ENCODE results near the gene HES7. TPM values are rescaled to one million over a fixed set of nuclear protein-coding genes. Genes with fewer than 3 reads are reported as not detected.
A peak's percentile ranks its signal among the peaks of the same experiment; 100 is the strongest.

HES7 gene
- total and polyA plus RNA-seq, 9 of the 15 experiments (the other 6 are each of a cell fraction or from before 2014, with no cell fraction given), result 0.03 to 1.7 (median 0.14) TPM; not detected in 1

- TF ChIP-seq ZNF639 (CRISPR knock-in tag; conservative IDR thresholded peaks at IDR 0.05 in 1 of 2, IDR thresholded peaks at IDR 0.05 in 1 of 2) (no peak), OTX1 (CRISPR knock-in tag; IDR thresholded peaks at IDR 0.05) (no peak), RBBP5 (IDR thresholded peaks at IDR 0.05; ENCODE audit: borderline replicate concordance, insufficient read depth, low read length, poor library complexity, severe bottlenecking) (no peak), E2F4 (CRISPR knock-in tag; IDR thresholded peaks at IDR 0.05; ENCODE audit: low read depth) (no peak), PYGO2 (tag; IDR thresholded peaks at IDR 0.05) (no peak), TRIM24 (IDR thresholded peaks at IDR 0.05) (no peak), CBFA2T3 (IDR thresholded peaks at IDR 0.05) (no peak), MTF1 (CRISPR knock-in tag; IDR thresholded peaks at IDR 0.05; ENCODE audit: borderline replicate concordance) (no peak), PBX2 (CRISPR knock-in tag; IDR thresholded peaks at IDR 0.05; ENCODE audit: low read depth) (no peak), PBX2 (tag; conservative IDR thresholded peaks at IDR 0.05; ENCODE audit: low read depth) (no peak), ZNF263 (CRISPR knock-in tag; IDR thresholded peaks at IDR 0.05; ENCODE audit: borderline replicate concordance) (no peak), EGR1 (conservative IDR thresholded peaks at IDR 0.05) (no peak), BMI1 (IDR thresholded peaks at IDR 0.05; ENCODE audit: low read length) (no peak), ZNF253 (CRISPR knock-in tag; conservative IDR thresholded peaks at IDR 0.05) (no peak)
- TF ChIP-seq, protein P1, sequence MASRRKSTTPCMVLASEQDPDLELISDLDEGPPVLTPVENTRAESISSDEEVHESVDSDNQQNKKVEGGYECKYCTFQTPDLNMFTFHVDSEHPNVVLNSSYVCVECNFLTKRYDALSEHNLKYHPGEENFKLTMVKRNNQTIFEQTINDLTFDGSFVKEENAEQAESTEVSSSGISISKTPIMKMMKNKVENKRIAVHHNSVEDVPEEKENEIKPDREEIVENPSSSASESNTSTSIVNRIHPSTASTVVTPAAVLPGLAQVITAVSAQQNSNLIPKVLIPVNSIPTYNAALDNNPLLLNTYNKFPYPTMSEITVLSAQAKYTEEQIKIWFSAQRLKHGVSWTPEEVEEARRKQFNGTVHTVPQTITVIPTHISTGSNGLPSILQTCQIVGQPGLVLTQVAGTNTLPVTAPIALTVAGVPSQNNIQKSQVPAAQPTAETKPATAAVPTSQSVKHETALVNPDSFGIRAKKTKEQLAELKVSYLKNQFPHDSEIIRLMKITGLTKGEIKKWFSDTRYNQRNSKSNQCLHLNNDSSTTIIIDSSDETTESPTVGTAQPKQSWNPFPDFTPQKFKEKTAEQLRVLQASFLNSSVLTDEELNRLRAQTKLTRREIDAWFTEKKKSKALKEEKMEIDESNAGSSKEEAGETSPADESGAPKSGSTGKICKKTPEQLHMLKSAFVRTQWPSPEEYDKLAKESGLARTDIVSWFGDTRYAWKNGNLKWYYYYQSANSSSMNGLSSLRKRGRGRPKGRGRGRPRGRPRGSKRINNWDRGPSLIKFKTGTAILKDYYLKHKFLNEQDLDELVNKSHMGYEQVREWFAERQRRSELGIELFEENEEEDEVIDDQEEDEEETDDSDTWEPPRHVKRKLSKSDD (conservative IDR thresholded peaks at IDR 0.05; ENCODE audit: low read length), result 0 out of 2 replicates have a peak, but pooled peaks have one; percentile 8
Measured at GRCh38 chr17:8120520-8121406, 3.1 kb downstream of the HES7 start (continued).

Data from K562 (cell line).